HUES6 (cell line): ENCODE measurements around the gene ZYG11B.
"Not testable (repeated sequence)": the region's sequence is repeated elsewhere in the genome, so short reads cannot be mapped to it uniquely, and the experiment has no call there.

Experiments used
- H3K27ac ChIP-seq: 2 replicates; pipeline ENCODE4 v1.7.0; 2013; ENCODE audit warnings: low read depth, mild to moderate bottlenecking, low read length, inconsistent platforms
- H3K27me3 ChIP-seq: 2 replicates; pipeline ENCODE4 v1.6.1; 2013; ENCODE audit warnings: low read length; ENCODE audit not compliant: control insufficient read depth, insufficient read depth
- H3K36me3 ChIP-seq: 2 replicates; pipeline ENCODE4 v1.6.1; 2013; ENCODE audit warnings: low read length; ENCODE audit not compliant: control insufficient read depth, insufficient read depth
- H3K4me1 ChIP-seq: 2 replicates; pipeline ENCODE4 v1.6.1; 2013; ENCODE audit warnings: low read length; ENCODE audit not compliant: control insufficient read depth, insufficient read depth
- H3K4me3 ChIP-seq: 2 replicates; pipeline ENCODE4 v1.5.1; 2013; ENCODE audit warnings: low read depth, low read length
- H3K9ac ChIP-seq: one replicate; pipeline ENCODE4 v1.6.1; 2013; ENCODE audit warnings: mild to moderate bottlenecking, low read length
- H3K9me3 ChIP-seq: 2 replicates; pipeline ENCODE4 v1.6.1; 2013; ENCODE audit warnings: low read depth, low read length; ENCODE audit not compliant: control insufficient read depth, insufficient read depth

ZYG11B gene

GRCh38 chr1:52850951-52851350 lies 124.7 kb downstream of the ZYG11B start:
- Histone ChIP-seq H3K9me3 (no peaks in the 10 kb centered on the region), H3K9ac (no peak overlapping the region), H3K36me3 (peaks cover 13% of the 10 kb centered on the region; the same call in 1 of the 2 replicates), H3K27ac (no peak overlapping the region), H3K4me3 (no peak overlapping the region), H3K4me1 (no peaks in the 10 kb centered on the region), H3K27me3 (no peaks in the 10 kb centered on the region)

DNA sequence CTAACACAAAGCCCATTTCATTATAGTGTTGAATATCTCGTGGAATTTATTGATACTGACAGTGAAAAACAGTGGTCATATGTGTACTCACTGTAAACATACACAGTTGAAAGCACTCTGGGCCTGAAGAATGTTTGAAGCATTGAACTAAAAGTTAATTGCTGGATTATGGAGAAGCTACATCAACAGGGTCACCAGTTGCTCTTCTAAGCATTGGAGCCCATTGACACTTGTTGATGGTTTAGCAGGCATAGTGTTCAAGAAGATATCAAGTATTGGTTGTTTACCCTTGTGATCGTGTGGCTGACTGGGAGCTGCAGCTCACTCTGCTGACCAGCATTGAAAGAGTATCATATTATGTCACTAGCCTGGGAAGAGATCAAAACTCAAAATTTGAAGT lies 126.6 kb downstream of the ZYG11B start:
- no peak overlapping the region for H3K27ac ChIP-seq
- H3K9me3 ChIP-seq = no peaks in the 10 kb centered on the region
- H3K36me3 ChIP-seq = peaks cover 27% of the 10 kb centered on the region
- no peak overlapping the region for H3K4me3 ChIP-seq
- H3K27me3 ChIP-seq = no peaks in the 10 kb centered on the region
- no peaks in the 10 kb centered on the region for H3K4me1 ChIP-seq
- H3K9ac ChIP-seq = no peak overlapping the region

- H3K4me1 ChIP-seq = no peaks in the 10 kb centered on the region
- H3K27ac ChIP-seq = no peak overlapping the region
- H3K9me3 ChIP-seq = no peaks in the 10 kb centered on the region
- H3K4me3 ChIP-seq = no peak overlapping the region
- H3K9ac ChIP-seq = no peak overlapping the region
- no peaks in the 10 kb centered on the region for H3K27me3 ChIP-seq
- peaks cover 33% of the 10 kb centered on the region for H3K36me3 ChIP-seq
Measured at GRCh38 chr1:52855584-52855983, 129.3 kb downstream of the ZYG11B start.

DNA sequence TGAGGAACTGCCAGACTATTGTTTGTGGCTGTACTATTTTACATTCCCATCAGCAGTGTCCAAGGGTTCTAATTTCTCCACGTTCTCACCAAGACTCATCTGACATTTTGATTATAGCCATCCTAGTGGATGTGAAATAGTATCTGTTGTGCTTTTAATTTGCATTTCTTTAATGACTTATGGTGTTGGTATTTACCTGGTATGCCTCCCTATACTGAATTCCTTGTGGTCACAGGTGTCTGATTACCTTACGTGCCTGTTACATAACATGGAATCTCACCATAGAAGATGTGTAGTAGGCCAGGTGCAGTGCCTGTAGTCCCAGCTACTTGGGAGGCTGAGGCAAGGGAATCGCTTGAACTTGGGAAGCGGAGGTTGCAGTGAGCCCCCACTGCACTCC lies 129.8 kb downstream of the ZYG11B start:
- Histone ChIP-seq H3K9ac (no peak overlapping the region), H3K27ac (no peak overlapping the region), H3K36me3 (peaks cover 38% of the 10 kb centered on the region), H3K4me3 (no peak overlapping the region), H3K27me3 (no peaks in the 10 kb centered on the region), H3K9me3 (no peaks in the 10 kb centered on the region), H3K4me1 (no peaks in the 10 kb centered on the region)

DNA sequence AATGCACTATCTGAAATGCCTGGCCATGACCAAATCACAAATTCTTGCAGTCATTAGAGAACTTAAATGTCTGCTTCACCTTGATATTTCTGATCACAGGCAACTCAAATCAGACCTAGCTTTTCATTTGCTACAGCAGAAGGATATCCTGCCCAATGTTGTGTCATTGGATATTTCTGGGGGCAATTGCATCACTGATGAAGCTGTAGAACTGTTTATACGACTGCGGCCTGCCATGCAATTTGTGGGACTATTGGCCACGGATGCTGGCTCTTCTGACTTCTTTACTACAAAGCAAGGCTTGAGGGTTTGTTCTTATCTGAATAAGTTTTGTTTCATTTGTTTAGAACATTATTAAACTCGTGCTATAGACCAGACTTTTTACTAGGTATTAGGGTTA lies 131.2 kb downstream of the ZYG11B start:
- peaks cover 38% of the 10 kb centered on the region for H3K36me3 ChIP-seq
- H3K4me3 ChIP-seq = no peak overlapping the region
- H3K9me3 ChIP-seq = no peaks in the 10 kb centered on the region
- no peaks in the 10 kb centered on the region for H3K27me3 ChIP-seq
- H3K9ac ChIP-seq = no peak overlapping the region
- H3K4me1 ChIP-seq = no peaks in the 10 kb centered on the region
- no peak overlapping the region for H3K27ac ChIP-seq

DNA sequence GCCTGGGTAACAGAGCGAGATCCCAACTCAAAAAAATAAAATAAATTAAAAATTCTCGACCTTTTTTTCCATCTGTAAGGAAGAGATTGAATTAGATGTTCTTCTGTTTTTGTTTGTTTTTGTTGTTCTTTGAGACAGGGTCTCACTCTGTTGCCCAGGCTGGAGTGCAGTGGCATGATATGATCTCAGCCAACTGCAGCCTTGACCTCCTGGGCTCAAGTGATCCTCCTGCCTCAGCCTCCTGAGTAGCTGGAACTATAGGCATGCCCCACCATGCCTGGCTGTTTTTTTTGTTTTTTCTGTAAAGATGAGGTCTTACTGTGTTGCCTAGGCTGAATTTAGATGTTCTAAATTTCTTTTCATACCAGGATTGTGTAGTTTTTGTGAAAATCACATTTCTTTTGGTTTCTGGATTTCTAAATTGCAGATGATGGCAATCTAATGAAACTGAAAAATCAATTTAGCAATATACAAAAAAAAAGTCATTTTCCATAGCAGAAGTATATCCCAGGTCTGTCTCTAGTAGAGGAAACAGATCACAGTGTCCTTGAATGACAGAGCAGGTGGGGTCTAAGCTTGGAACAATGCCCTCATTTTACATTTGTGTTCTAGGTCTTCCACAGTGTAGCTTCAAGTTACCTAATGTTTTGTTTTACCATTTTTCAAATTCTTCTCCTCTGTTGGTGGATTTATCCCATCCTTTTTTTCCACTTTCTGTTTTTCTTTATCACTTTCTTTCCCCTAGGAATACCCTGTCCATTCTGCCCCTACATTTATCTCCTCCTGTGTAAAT lies 136.6 kb downstream of the ZYG11B start:
- H3K9me3 ChIP-seq = no peaks in the 10 kb centered on the region

GRCh38 chr1:52867087-52867863 lies 141.0 kb downstream of the ZYG11B start:
- Histone ChIP-seq H3K27ac (no peak overlapping the region), H3K4me3 (no peak overlapping the region)

More for the DNA sequence above, 136.6 kb downstream of the ZYG11B start:
- no peaks in the 10 kb centered on the region for H3K27me3 ChIP-seq
- H3K36me3 ChIP-seq = peaks cover 46% of the 10 kb centered on the region
- H3K4me1 ChIP-seq = no peaks in the 10 kb centered on the region; the same call in 1 of the 2 replicates
- no peak overlapping the region for H3K27ac ChIP-seq
- no peak overlapping the region for H3K4me3 ChIP-seq
- H3K9ac ChIP-seq = no peak overlapping the region

DNA sequence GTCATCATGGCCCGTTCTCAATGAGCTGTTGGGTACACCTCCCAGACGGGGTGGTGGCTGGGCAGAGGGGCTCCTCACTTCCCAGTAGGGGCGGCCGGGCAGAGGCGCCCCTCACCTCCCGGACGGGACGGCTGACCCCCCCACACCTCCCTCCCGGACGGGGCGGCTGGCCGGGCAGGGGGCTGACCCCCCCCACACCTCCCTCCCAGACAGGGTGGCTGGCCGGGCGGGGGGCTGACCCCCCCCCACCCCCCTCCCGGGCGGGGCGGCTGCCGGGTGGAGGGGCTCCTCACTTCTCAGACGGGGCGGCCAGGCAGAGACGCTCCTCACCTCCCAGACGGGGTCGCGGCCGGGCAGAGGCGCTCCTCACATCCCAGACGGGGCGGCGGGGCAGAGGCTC lies 143.5 kb downstream of the ZYG11B start:
- H3K27me3 ChIP-seq, H3K27ac ChIP-seq, H3K4me3 ChIP-seq, H3K9ac ChIP-seq, H3K4me1 ChIP-seq, H3K9me3 ChIP-seq: not testable (repeated sequence)
- peaks cover 54% of the 10 kb centered on the region for H3K36me3 ChIP-seq

More at GRCh38 chr1:52867087-52867863, 141.0 kb downstream of the ZYG11B start:
- Histone ChIP-seq H3K9ac (no peak overlapping the region), H3K4me1 (no peaks in the 10 kb centered on the region; the same call in 1 of the 2 replicates), H3K27me3 (no peaks in the 10 kb centered on the region), H3K9me3 (no peaks in the 10 kb centered on the region), H3K36me3 (peaks cover 60% of the 10 kb centered on the region)

DNA sequence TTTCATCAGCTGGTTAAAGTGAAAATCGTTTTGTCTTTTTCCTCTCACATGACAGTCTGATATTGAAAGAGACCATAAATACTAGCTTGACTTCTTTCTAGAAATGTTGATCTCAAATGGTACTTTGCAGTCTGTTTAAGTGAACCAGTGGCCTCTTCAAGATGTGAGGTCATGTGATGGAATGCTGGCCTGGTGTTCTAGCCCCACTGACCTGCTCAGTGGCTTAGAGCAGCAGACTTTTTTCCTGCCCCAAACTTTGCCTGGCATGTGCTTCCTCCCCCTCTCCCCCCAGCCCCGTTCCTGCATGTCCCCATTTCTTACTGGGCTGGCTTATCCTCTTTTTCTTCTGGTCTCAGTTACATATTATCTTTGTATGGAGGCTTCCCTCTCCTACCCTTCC lies 150.6 kb downstream of the ZYG11B start:
- Histone ChIP-seq H3K4me3 (no peak overlapping the region), H3K9me3 (no peaks in the 10 kb centered on the region), H3K9ac (no peak overlapping the region), H3K27ac (no peak overlapping the region), H3K27me3 (no peaks in the 10 kb centered on the region), H3K4me1 (peaks cover 27% of the 10 kb centered on the region), H3K36me3 (peaks cover 51% of the 10 kb centered on the region)
